HL-60 (cell line): ENCODE results near the gene RESF1.

ENCODE experiments used
- DNase-seq, 2 experiments: peaks; one replicate each; pipeline ENCODE4 v3.0.0-alpha.2; 2010 to 2020; ENCODE audit warnings: low read depth in 1 of 2, low spot score in 1 of 2
- H3K27ac ChIP-seq: fragments of 250-450 bp; sonication (Bioruptor Pico); replicated peaks from 2 replicates; pipeline ENCODE4 v1.5.1; 2020; ENCODE audit warnings: mild to moderate bottlenecking, moderate library complexity
- H3K27me3 ChIP-seq: fragments of 250-450 bp; sonication (Bioruptor Pico); 2 replicates; pipeline ENCODE4 v1.5.1; 2021; ENCODE audit warnings: mild to moderate bottlenecking, moderate library complexity; ENCODE audit not compliant: insufficient read depth, poor library complexity, severe bottlenecking
- H3K4me3 ChIP-seq: replicated peaks from 2 replicates; pipeline ENCODE4 v1.5.1; 2011; ENCODE audit warnings: mild to moderate bottlenecking, control low read depth, low read length; ENCODE audit not compliant: insufficient read depth
- GABPA ChIP-seq: IDR thresholded peaks from 2 replicates; pipeline ENCODE4 v1.6.1; 2012; ENCODE audit warnings: low read depth
- POLR2AphosphoS5 ChIP-seq: IDR thresholded peaks from 2 replicates; pipeline ENCODE4 v1.6.1; 2012; ENCODE audit warnings: low read depth
- REST ChIP-seq: IDR thresholded peaks from 2 replicates; pipeline ENCODE4 v1.6.1; 2012; ENCODE audit warnings: low read depth; ENCODE audit not compliant: insufficient replicate concordance
- SPI1 ChIP-seq: IDR thresholded peaks from 2 replicates; pipeline ENCODE4 v1.6.1; 2012; ENCODE audit warnings: low read depth, mild to moderate bottlenecking, borderline replicate concordance
- TF ChIP-seq, protein P1 (sequence below): IDR thresholded peaks from one replicate; pipeline ENCODE4 v1.5.1; 2011; ENCODE audit warnings: low read length, control low read depth, inconsistent platforms; ENCODE audit not compliant: insufficient read depth

RESF1 gene

GRCh38 chr12:31970199-31970598 lies 11.0 kb downstream of the RESF1 start:
- DNase-seq = no peak

DNA sequence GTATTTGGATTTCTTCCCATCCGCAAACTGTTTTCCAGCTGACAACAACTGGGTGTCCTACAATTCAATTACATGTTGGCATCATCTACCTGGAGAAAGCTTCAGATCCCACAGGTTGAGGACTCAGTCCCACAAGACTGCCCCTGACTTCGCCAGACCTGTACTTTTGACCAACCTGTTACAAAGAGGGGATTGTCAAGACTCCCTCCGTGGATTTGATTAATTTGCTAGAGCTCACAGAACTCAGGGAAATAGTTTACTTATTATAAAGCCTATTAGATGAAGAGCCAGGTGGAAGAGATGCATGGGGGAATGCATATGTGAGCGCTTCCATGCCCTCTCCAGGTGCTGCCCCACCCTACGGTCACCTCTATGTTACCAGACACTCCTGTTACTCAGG lies 14.6 kb downstream of the RESF1 start:
- TF ChIP-seq POLR2AphosphoS5 (no peak), REST (no peak), SPI1 (no peak), GABPA (no peak)
- TF ChIP-seq, protein P1, sequence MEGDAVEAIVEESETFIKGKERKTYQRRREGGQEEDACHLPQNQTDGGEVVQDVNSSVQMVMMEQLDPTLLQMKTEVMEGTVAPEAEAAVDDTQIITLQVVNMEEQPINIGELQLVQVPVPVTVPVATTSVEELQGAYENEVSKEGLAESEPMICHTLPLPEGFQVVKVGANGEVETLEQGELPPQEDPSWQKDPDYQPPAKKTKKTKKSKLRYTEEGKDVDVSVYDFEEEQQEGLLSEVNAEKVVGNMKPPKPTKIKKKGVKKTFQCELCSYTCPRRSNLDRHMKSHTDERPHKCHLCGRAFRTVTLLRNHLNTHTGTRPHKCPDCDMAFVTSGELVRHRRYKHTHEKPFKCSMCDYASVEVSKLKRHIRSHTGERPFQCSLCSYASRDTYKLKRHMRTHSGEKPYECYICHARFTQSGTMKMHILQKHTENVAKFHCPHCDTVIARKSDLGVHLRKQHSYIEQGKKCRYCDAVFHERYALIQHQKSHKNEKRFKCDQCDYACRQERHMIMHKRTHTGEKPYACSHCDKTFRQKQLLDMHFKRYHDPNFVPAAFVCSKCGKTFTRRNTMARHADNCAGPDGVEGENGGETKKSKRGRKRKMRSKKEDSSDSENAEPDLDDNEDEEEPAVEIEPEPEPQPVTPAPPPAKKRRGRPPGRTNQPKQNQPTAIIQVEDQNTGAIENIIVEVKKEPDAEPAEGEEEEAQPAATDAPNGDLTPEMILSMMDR = no peak
- no peak for DNase-seq
- Histone ChIP-seq H3K27ac (no peak overlapping the region), H3K27me3 (no peaks in the 10 kb centered on the region), H3K4me3 (no peak overlapping the region)

More at GRCh38 chr12:31970199-31970598, 11.0 kb downstream of the RESF1 start:
- H3K27ac ChIP-seq = no peak overlapping the region
- no peaks in the 10 kb centered on the region for H3K27me3 ChIP-seq
- TF ChIP-seq, protein P1 = no peak
- no peak for TF ChIP-seq POLR2AphosphoS5
- TF ChIP-seq SPI1 = no peak
- TF ChIP-seq REST = no peak
- no peak for TF ChIP-seq GABPA
- no peak overlapping the region for H3K4me3 ChIP-seq

DNA sequence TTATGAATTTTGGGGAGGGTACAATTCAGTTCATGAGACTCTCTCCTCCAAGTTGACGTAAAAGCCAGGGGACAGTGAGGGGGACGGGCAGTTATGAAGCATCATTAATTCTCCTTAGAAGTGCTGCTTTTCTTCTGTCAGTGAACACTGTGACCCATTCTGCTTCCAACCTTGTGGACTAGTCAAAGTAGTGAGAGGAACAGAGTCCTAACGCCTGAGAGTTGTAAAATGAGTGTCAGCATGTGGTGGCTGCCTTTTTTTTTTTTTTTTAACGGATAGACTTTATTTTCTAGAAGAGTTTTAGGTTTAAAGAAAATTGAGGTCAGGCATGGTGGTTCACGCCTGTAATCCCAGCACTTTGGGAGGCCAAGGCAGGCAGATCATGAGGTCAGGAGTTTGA lies 15.5 kb downstream of the RESF1 start:
- no peak for DNase-seq
- Histone ChIP-seq H3K27me3 (no peaks in the 10 kb centered on the region), H3K4me3 (no peak overlapping the region), H3K27ac (no peak overlapping the region)
- no peak for TF ChIP-seq SPI1
- TF ChIP-seq REST = no peak
- TF ChIP-seq POLR2AphosphoS5 = no peak
